Activated CD8-positive, alpha-beta memory T cell treated with anti-CD3 and anti-CD28 coated beads, Interleukin-2, amount 50 U/mL, for 48 hours (primary cell): ENCODE measurements around the gene MC4R.
"Not testable (repeated sequence)": the region's sequence is repeated elsewhere in the genome, so short reads cannot be mapped to it uniquely, and the experiment has no call there.

Experiments
- DNase-seq: peaks from one replicate; pipeline ENCODE4 v3.0.0-alpha.2; 2020

MC4R gene

GRCh38 chr18:60372596-60372995 is at the start of gene MC4R:
MC4R (minus strand) TSS chr18:60372775; CDS start chr18:60372349, 426 bp downstream.
- DNase-seq: no peak

GRCh38 chr18:60422306-60422705 is 49.7 kb upstream of the MC4R start:
- not testable (repeated sequence) for DNase-seq

GRCh38 chr18:60421356-60422118 is 49.0 kb upstream of the MC4R start:
- DNase-seq: no peak

GRCh38 chr18:60417946-60418345 is 45.4 kb upstream of the MC4R start:
- DNase-seq: no peak

- DNase-seq: no peak
These were observed 41.5 kb upstream of the MC4R start for GRCh38 chr18:60413944-60414547.

- DNase-seq: no peak
These were observed 39.1 kb upstream of the MC4R start for GRCh38 chr18:60411715-60412114.

GRCh38 chr18:60406721-60407120 is 34.1 kb upstream of the MC4R start:
- no peak for DNase-seq

GRCh38 chr18:60404486-60405085 is 32.0 kb upstream of the MC4R start:
- DNase-seq: no peak

- DNase-seq: no peak
These were observed 28.8 kb upstream of the MC4R start for GRCh38 chr18:60401346-60401745.

- DNase-seq: no peak
These were observed 19.1 kb upstream of the MC4R start for GRCh38 chr18:60391571-60392226.

GRCh38 chr18:60389314-60389713 is 16.7 kb upstream of the MC4R start:
- DNase-seq: no peak

- DNase-seq: no peak
These were observed 13.1 kb upstream of the MC4R start for GRCh38 chr18:60385693-60386092.

GRCh38 chr18:60383893-60384292 is 11.3 kb upstream of the MC4R start:
- no peak for DNase-seq

GRCh38 chr18:60377778-60378469 is 5.3 kb upstream of the MC4R start:
- no peak for DNase-seq

GRCh38 chr18:60372132-60372531 is 443 bp downstream of the MC4R start:
- no peak for DNase-seq

GRCh38 chr18:60358516-60358915 is 14.1 kb downstream of the MC4R start:
- no peak for DNase-seq

GRCh38 chr18:60350941-60351340 is 21.6 kb downstream of the MC4R start:
- no peak for DNase-seq

GRCh38 chr18:60350150-60350549 is 22.4 kb downstream of the MC4R start:
- no peak for DNase-seq

GRCh38 chr18:60347526-60348045 is 25.0 kb downstream of the MC4R start:
- no peak for DNase-seq

- no peak for DNase-seq
These were observed 33.6 kb downstream of the MC4R start for GRCh38 chr18:60339018-60339417.

- DNase-seq: no peak
These were observed 40.7 kb downstream of the MC4R start for GRCh38 chr18:60331890-60332289.

- DNase-seq: no peak
These were observed 43.4 kb downstream of the MC4R start for GRCh38 chr18:60329131-60329530.

GRCh38 chr18:60327880-60328279 is 44.7 kb downstream of the MC4R start:
- no peak for DNase-seq
